ENCODE data around the gene IRF2.
A peak's percentile ranks its signal among the peaks of the same experiment; 100 is the strongest.
"Not testable (repeated sequence)": the region's sequence is repeated elsewhere in the genome, so short reads cannot be mapped to it uniquely, and the experiment has no call there.

IRF2 gene

GRCh38 chr4:184385705-184386141 is 88.6 kb downstream of the IRF2 start:
- DNase-seq, result no peak

GRCh38 chr4:184384810-184385557 is 89.4 kb downstream of the IRF2 start:
- DNase-seq, result no peak

DNA sequence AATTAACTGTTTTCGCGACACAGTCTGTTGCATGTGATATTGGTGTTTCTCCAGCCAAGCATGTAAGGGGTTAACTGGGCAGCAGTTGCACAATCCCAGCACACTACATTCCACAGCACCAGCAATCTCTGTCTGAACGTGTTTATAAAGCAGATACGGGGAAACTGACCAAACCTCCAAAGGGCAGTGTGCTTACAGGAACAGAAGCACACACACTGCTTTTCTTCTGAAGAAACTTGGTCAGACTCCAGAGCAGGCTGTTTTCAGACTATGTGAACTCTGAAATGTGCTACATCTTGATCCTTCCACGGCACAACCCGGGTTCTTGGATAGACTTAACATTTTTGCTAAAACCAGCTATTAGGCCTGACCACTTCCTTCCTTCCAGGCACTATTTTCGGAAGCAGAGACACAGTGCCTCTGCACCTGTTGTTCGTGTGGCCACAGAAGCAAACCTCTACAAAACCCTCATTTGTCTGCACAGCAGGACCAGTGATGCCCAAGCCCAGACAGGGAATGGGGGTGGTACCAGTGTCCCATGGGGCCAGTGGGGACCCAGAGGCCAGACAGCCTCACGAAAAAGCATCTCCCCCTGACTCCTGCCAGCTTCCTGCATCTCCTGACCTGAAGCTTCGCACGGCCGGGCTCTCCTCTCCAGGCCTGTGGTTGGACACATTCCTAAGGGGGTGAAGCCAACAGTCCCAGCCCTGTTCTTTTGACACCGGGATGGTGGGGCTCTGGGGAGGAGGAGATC is 90.1 kb downstream of the IRF2 start:
- peak; percentile 57 for DNase-seq

GRCh38 chr4:184383497-184384055 is 90.8 kb downstream of the IRF2 start:
- no peak for DNase-seq

DNA sequence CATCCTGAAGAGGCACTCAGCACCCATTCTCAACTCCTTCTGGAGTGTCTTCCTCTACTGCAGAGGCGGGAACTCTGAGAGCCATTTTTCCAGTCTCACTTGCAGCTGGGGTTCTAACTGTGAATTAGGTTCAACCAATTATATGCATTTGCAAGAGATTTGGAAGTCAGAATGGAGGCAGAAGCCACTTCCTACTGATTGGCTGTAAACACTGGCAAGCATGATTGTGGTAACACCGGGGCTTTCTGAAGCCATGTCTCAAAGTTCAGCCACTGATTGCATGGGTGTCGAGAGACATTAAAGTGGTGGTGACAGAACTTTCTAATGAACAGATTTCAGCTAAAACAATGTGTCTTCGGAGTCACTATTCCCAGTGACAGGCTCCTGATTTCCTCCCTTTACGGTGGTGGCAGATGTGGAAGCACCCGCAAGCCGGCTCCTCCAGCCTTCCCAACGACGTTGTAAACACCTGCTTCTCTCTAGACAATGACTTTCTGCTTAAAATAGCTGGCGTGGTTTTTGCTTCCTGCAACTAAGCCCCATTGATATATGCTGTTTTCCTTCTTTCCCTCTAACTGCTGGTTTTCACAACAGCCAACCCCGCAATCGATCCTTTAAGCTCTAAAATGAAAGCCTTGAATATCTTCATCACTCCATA is 92.0 kb downstream of the IRF2 start:
- no peak for DNase-seq

DNA sequence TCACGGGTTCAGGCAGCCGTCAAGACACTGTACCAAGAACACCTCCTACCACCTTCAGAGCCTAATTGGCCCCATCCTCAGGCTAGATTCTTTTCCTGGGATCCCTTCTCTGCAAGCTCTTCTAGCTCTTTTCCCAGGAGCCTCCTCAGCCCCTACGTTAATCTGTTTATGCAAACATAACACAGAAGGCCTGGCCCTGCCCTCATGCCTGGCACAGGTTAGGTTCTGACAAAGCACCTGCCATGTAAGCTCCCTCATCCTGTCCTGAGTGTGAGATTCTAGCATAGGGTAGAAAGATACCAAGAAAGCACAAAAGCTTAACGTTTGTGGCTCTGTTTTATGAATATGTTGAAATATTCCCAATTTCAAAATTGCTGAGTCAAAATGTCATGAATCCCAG is 93.6 kb downstream of the IRF2 start:
- DNase-seq, result no peak

- DNase-seq, result not testable (repeated sequence)
Observed at GRCh38 chr4:184380214-184380613, 94.1 kb downstream of the IRF2 start.

- no peak for DNase-seq
Observed at GRCh38 chr4:184376923-184377322, 97.4 kb downstream of the IRF2 start.

DNA sequence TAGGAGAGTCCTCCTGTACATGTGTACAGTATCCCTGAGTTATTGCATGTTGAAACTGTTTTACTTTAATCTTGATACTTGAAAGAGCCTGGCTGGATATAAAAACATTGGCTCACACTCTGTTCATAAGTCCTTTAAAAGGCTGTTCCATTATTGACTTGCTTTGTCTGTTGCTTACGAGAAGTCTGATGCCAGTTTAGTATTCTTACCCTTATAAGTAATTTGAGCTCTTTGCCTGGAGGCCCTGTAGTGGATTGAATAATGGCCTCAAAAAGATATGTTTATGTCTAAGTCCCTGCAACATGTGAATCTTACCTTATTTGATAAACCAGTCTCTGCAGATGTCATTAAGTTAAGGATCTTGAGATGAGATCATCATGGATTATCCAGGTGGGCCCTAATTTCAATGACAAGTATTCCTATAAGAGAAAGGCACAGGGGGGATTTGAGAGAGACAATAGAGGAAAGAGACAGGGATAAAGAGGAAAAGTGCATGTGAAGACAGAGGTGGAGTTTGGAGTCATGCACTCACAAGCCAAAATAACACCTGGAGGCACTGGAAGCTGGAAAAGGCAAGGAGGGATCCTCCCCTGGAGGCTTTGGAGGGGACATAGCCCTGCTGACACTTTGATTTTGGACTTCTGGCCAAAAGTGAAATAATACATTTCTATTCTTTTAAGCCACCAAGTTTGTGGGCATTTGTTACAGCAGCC is 98.1 kb downstream of the IRF2 start:
- DNase-seq, result no peak

DNA sequence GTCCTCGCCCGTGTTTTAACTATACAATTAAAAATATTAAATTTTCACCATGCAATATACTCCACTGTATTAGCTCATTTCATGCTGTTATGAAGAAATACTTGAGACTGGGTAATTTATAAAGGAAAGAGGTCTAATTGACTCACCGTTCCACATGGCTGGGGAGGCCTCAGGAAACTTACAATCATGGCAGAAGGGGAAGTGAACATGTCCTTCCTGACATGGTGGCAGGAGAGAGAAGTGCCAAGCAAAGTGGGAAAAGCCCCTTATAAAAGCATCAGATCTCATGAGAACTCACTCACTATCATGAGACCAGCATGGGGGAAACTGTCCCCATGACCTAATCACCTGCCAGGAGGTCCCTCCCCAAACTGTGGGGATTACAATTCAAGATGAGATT is 98.7 kb downstream of the IRF2 start:
- not testable (repeated sequence) for DNase-seq

- peak; percentile 41 for DNase-seq
Observed at GRCh38 chr4:184375027-184375426, 99.3 kb downstream of the IRF2 start.

DNA sequence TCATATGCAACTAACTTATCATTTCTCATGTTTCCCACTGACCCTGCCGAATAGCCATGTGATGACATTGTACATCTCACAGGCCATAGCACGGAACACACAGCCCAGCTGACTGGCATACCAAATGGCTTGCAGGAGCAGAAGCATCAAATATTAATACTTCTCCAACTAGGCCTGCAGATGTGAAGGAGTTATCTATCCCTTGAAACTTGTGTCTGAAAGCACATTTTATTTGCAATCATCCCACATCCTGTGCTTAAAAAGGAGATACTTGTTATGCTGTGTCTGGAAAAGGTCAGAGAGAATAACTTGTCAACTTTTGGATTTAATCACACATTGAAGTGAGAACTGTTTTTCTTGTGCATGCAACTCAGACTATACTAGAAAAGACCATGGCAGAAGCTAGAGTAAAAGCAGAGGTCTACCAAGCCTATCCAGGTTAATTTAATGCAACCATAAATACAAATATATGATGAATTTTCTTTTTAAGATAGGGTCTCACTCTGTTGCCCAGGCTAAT is 100.4 kb downstream of the IRF2 start:
- no peak for DNase-seq

DNA sequence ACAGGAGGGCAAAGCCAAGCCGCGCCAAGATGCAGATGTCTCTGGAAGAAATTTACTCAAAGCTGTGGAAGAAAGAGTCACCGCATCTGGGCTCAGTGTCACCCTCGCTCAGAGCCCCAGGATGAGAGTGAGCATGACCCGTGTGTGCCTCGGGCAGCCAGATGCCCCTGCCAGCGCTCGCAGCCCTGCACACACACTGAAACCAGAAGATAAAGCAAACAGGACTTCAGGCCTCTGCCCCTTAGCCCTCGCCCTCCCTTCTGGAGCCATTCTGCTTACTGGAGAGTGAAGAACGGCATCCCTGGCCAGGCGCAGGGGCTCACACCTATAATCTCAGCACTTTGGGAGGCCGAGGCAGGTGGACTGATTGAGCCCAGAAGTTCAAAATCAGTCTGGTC is 103.0 kb downstream of the IRF2 start:
- DNase-seq, result no peak

GRCh38 chr4:184370711-184371389 is 103.5 kb downstream of the IRF2 start:
- DNase-seq, result no peak

DNA sequence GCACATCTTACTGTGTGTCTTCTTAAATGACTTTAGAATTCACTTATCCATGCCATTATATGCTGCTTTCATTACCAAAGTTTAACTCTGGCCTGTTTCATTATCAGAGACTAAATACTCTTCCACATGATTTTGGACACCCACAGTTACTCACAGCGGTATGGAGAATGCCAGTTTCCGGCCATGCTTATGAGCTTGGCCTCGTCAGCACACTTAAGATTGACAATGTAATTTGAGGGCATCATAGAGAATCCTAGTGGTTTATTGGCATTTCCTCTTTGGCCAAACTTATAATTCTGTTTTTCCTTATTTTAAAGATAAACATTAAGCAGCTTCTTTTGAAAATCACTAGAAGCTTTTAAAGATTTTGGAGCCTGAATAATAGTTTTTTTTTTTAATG is 104.5 kb downstream of the IRF2 start:
- no peak for DNase-seq

DNA sequence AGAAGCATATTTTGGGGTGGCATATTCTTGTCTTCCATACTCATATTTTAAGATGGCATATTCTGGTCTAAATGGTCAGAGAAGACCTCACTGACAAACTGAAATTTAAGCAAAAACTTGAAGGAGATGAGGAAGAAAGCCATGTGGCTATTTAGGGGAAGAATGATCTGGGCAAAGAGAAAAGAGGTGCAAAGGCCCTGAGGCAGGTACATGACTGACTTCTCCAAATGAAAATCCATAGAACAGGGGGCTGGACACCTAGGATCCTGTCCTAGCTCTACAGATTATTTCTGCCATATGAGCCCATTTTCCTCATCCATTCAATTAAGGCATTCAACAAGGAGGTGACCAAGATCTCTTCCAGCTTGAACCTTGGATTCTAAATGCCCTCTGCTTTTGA is 105.6 kb downstream of the IRF2 start:
- no peak for DNase-seq

- no peak for DNase-seq
Observed at GRCh38 chr4:184368290-184368689, 106.1 kb downstream of the IRF2 start.

DNA sequence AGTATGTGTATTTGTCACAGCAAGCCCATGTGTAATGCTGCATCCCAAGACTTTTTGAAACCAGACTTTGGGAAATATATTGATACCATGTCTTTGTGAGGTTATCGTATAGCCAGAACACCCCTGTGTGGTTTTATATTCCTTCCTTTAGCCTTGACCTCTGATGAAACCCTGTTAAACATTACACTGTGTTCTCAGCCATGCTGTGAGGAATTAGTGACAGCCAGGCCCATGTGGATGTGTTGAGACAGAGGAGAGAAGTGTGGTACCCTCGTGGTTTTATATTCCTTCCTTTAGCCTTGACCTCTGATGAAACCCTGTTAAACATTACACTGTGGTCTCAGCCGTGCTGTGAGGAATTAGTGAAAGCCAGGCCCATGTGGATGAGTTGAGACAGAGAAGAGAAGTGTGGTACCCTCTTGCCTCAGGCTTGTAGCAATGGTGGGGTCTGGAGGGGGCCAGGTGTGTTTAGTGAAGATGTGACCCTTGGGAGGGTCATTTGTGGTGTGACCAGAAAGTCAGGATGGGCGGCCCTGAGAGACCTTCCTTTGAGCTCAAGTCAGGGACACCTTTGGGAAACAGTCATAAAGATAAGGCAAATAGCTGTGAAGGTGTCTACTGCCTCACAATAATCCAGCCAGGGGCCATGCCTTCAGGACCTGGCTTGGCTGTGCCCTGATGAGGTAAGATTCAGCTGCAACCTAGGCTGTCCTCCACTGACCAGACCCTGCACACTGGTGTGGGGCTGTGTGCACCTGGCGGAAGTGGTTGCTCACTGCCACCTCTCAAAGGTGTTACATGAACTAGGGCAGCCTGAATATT is 110.0 kb downstream of the IRF2 start:
- no peak for DNase-seq

GRCh38 chr4:184363258-184363657 is 111.1 kb downstream of the IRF2 start:
- DNase-seq, result no peak

GRCh38 chr4:184362396-184362795 is 112.0 kb downstream of the IRF2 start:
- no peak for DNase-seq

DNA sequence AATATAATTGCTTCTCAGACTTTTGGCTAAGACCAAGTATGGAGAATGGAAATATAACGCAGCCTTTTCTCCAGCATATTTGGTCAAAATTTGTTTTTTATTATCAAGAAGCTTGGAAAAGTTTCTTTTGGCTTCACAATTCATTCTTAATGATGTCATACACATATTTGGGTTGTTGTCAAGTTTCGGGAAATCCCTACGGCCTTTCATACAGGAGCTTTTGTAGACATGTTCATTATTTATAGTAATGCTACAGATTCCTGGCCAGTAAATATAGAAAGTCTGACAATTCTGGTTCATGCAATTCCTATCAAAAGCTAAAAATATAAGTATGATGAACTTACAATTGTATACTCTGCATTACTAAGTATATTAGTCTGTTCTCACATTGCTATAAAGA is 112.9 kb downstream of the IRF2 start:
- DNase-seq, result no peak
